GM19395 (cell line): ENCODE measurements around the gene ACAP1.
"Not testable (repeated sequence)": the region's sequence is repeated elsewhere in the genome, so short reads cannot be mapped to it uniquely, and the experiment has no call there.

ENCODE experiments used
- ATAC-seq: cut with Tn5 transposase; IDR thresholded peaks from one replicate; pipeline ENCODE4 v1.9.1; 2021; ENCODE audit warnings: mild to moderate bottlenecking, moderate library complexity; ENCODE audit not compliant: unreplicated experiment

Gene ACAP1

GRCh38 chr17:7352910-7353635 lies 16.7 kb downstream of the ACAP1 start:
- no peak for ATAC-seq

GRCh38 chr17:7354262-7354843 lies 18.0 kb downstream of the ACAP1 start:
- no peak for ATAC-seq

GRCh38 chr17:7355053-7355452 lies 18.7 kb downstream of the ACAP1 start, which contains the start of gene TMEM95:
Gene TMEM95 (plus strand): TSS chr17:7355156. CDS start chr17:7355205, 49 bp downstream.
- ATAC-seq, result no peak

GRCh38 chr17:7355573-7355972 lies 19.2 kb downstream of the ACAP1 start:
- no peak for ATAC-seq

GRCh38 chr17:7356072-7356549 lies 19.8 kb downstream of the ACAP1 start:
- ATAC-seq, result no peak

- ATAC-seq, result no peak
Observed at GRCh38 chr17:7356756-7357155, 20.4 kb downstream of the ACAP1 start.

GRCh38 chr17:7357381-7357780 lies 21.1 kb downstream of the ACAP1 start:
- ATAC-seq, result no peak

- ATAC-seq, result no peak
Observed at GRCh38 chr17:7361906-7362305, 25.6 kb downstream of the ACAP1 start.

GRCh38 chr17:7363311-7363710 lies 27.0 kb downstream of the ACAP1 start:
- ATAC-seq, result no peak

- not testable (repeated sequence) for ATAC-seq
Observed at GRCh38 chr17:7365963-7366362, 29.6 kb downstream of the ACAP1 start.

GRCh38 chr17:7367083-7367482 lies 30.8 kb downstream of the ACAP1 start:
- ATAC-seq, result no peak

- no peak for ATAC-seq
Observed at GRCh38 chr17:7367918-7368598, 31.7 kb downstream of the ACAP1 start.

- ATAC-seq, result not testable (repeated sequence)
Observed at GRCh38 chr17:7368599-7368994, 32.3 kb downstream of the ACAP1 start.

GRCh38 chr17:7369825-7370224 lies 33.5 kb downstream of the ACAP1 start:
- no peak for ATAC-seq

- ATAC-seq, result no peak
Observed at GRCh38 chr17:7370853-7371252, 34.5 kb downstream of the ACAP1 start.

- ATAC-seq, result no peak
Observed at GRCh38 chr17:7374353-7374752, 38.0 kb downstream of the ACAP1 start.

GRCh38 chr17:7379134-7379533 lies 42.8 kb downstream of the ACAP1 start:
- ATAC-seq, result no peak

GRCh38 chr17:7380321-7380720 lies 44.0 kb downstream of the ACAP1 start:
- ATAC-seq, result no peak

- ATAC-seq, result no peak
Observed at GRCh38 chr17:7380855-7381683, 44.7 kb downstream of the ACAP1 start, which contains the start of gene TNK1. Gene TNK1 (plus strand): TSS chr17:7381089. CDS start chr17:7382927, 1,838 bp downstream.

- ATAC-seq, result no peak
Observed at GRCh38 chr17:7382901-7383300, 46.6 kb downstream of the ACAP1 start.

- no peak for ATAC-seq
Observed at GRCh38 chr17:7383371-7383741, 47.0 kb downstream of the ACAP1 start.
